Endothelial cell of hepatic sinusoid (primary cell): Measurements from ENCODE around the gene SDR42E1.
"Not testable (repeated sequence)": the region's sequence is repeated elsewhere in the genome, so short reads cannot be mapped to it uniquely, and the experiment has no call there.

ENCODE experiments used
- in situ Hi-C: cut with HindIII; loops from 2 replicates; pipeline ENCODE4 v1.10.0; 2017; ENCODE audit warnings: low sequenced_read_pairs

Gene SDR42E1

DNA sequence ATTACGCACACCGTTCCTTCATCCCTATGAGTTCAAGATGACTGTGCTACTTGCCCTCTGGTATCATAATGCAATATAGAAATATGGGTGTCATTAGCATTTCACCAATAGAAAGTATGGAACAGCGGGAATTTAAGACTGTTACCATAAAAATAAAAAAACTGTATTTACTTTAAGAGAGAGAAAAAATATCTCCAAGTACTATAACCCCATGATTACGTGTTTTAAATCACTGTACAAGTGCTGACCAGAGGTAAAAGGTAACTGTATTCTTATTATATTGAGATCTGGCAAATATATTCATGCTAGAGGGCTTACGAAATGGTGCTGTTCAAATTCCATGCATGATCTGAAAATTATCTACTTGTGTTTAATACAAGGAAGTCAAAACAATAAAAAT, 5.2 kb downstream of the SDR42E1 start:
- in situ Hi-C loops = no loop called here

DNA sequence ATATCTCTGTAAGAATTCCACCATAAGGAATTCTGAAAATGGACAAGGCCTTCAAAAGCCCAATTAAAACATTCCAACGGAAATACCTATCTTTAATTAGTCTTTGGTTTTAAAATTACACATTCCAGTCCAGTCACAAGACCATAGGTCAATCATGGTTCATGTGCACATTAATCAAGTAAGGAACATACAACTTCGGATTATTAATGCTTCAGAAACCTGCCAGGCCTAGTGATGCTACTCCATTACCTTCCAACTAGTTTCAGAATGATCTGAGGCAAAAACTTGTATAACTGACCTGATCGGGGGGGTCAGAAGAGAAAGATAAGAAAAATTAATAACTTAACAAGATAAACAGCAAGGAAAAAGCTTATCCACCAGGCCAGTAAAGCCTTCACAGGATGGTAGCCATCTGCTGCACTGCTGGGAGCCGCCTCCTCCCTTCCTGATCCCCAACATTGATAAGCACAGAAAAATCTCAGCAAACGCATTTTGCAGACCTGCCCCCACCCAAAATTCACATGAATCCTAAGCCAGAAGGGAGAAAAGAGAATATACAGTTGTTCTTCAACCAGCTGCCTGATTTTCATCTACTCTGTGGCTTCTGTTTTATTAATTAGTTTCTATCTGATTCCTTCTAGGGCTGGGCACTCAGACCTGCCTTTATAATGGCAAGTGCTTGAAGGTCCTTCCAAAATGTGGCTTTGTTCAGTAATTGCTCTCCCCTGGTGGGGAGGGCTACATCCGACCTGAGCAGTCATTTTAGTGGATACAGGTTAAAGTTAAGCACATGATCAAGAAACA, 6.0 kb downstream of the SDR42E1 start:
- in situ Hi-C loops = no loop called here

DNA sequence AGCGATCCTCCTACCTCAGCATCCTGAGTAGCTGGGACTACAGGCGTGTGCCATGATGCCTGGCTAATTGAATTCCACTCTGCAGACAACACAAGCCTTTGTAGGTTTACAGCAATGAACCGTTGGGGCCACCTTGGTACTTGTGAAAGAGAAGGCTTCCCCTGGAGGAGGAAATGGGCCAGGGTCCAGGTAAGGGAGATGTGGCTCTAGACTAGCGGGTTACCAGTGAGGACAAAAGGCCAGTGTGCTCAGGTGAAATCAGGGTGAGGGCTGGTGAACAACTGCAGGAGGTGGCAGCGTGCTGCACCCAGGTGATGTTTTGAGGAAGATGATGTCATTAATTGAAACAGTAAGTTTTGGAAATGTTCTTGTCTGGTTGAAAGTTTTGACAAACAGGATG, 6.7 kb downstream of the SDR42E1 start:
- in situ Hi-C loops = no loop called here

DNA sequence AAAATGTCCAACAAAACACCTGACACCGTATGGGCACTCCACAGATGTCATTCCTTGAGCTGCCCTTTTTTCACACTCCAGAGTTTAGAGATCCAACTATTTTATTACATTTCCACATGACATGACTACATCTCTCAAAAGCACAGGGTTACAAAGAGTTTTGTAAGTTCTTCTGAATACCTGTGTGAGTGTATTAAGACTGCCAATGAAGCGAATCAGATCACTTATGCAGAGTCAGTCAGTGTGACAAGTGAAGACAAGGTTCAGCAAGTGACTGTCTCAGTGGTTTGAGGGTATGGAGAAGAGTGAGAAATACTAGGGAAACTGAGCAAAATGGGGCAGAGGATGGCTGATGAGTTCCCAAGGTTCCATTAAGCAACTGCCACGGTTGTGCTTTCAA, 8.4 kb downstream of the SDR42E1 start:
- in situ Hi-C loops = no loop called here

DNA sequence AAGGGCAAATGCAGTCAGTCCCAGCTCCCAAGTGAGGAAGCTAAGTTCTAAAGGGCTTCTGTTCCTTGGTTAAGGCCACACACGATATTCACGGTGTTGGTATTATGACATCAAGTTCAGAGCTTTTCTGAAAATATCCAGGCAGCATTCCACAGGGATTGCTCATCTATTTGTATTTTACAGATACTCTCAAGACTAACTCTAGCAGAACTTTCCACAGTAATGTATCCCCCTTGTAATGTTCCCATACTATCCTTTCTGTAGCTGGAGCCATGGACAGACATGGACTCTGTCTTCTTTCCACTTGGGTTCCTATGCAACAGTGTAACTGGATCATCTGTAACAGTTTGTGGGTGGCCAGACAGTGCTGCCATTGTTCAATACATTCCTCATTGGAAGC, 13.5 kb downstream of the SDR42E1 start:
- in situ Hi-C loops = no loop called here

DNA sequence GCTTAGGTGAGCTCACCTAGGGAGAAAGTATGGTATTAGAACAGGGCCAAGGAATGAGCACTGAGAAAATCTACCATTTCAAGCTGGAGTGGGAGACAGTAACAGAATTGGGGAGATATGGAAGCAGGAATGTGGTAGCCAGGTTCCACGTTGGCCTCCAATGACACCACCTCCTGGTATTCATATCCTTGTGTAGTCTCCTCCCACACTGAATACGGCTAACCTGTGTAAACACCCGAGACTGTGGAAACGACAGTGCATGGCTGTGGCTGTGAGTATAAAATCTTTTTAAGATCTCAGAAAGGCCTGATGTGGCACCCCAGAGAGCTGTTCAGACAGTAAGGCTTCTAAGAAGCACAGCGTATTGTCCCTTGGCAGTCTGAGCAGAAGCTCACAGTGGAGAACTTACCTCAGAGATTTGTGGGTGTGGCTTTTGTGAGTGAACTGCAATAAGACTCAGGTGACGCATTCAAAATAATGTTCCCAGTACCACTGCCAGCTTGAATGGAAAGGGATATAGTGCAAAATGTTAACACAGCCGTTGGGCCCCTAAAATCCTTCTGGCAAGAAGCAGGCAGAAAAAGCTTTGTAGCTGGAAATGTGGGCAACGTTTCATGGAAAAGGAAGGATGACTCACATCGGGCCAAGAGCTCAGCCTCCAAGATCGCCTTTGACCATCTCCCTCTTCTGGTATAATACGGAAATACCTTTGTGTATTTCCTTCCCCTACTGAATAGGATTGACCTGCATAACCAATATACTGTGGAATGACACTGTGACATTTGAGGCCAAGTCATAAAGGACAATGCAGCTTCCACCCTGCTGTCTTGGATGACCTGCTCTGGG, 14.4 kb downstream of the SDR42E1 start:
- in situ Hi-C loops = no loop called here

DNA sequence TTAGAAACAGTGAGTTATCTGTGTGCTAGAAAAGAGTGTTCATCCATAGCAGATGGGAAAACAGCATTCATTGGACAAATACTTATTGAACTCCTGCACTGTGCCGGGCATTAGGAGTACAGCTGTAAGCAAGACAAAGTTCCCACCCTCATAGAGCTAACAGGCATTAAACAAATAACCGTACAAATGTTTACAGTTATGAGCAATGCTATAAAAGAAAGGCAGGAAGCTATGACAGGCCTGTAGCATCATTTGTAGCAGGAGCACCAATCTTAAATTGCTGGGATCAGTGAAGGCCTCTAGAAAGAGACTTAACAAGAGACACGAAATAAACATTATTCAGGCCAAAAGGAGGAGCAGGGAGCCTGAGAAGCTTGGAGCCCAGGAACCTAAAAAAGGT, 15.6 kb downstream of the SDR42E1 start:
- in situ Hi-C loops = no loop called here

DNA sequence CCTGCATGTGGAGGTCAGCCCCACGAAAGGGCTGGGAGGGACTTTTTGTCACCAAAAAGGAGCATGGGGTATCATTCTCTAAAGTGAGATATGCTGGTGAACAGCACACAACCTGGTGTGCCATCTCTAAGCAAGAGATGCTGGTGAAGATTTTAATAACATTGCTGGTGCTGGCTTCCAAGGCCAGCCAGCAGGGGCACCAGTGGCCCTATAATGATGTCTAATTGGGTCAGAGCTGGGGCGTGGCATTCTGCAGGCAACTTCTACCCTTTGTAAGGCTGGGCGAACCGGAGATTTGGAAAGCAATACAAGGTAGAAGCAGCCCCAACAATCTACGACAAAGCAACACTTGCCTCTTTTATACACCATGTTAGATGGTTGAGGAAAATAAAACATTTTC, 16.8 kb downstream of the SDR42E1 start:
- in situ Hi-C loops = no loop called here

DNA sequence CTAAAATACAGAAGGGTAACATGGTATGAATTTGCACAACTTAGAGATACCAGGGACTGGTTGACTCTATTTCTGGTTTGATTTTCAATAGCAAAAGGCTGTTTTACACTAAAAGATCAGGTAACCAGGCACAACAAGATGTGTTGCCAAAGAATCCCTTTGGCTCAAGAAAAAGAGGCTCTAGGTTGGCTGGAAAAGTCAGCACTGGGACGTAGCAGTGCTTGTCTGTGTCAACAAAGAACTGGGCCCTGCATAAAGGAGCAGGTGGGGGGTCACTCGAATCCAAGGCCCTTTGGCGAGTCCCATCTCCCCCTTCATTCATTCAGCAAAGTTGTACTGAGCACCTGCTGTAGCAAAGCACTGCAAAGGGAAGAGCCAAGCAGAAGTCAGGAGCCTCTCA, 18.4 kb downstream of the SDR42E1 start:
- in situ Hi-C loops = no loop called here

DNA sequence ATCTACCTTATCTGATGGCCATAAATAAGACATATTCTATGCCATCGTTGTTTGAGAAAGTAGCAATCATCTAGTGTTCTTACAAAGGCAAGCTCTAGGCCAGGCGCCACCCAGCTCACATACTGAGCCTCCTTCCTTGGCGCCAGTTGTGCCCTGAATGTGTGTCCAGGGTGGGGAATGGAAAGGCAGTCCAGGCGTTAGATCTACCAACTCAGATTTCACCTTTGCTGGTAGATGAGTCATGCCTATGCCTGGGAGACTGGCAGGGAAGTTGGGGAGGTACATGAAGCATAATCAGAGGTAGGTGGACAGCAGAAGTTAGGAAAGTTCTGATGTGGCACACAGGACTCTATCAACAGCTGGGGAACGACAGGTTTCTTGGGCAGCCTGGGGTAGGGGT, 23.6 kb downstream of the SDR42E1 start:
- in situ Hi-C loops = no loop called here

DNA sequence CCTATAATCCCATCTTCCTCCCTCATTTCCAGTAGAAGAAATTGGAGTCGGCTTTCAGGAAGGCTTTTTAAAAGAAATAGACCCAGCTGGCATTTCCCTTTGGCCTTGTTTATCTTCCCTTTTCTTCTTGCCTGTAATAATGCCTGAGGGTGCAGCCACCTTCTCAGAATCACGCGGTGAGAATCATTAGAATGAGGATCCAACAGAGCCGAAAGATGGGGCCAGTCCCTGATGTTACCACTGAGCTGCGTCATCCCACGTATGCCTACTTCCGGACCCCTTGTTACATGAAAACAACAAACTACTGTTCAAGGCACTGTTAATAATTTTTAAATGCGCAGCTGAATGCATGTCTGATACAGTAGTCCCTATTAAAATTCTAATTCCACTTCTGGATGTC, 24.1 kb downstream of the SDR42E1 start:
- in situ Hi-C loops = no loop called here

DNA sequence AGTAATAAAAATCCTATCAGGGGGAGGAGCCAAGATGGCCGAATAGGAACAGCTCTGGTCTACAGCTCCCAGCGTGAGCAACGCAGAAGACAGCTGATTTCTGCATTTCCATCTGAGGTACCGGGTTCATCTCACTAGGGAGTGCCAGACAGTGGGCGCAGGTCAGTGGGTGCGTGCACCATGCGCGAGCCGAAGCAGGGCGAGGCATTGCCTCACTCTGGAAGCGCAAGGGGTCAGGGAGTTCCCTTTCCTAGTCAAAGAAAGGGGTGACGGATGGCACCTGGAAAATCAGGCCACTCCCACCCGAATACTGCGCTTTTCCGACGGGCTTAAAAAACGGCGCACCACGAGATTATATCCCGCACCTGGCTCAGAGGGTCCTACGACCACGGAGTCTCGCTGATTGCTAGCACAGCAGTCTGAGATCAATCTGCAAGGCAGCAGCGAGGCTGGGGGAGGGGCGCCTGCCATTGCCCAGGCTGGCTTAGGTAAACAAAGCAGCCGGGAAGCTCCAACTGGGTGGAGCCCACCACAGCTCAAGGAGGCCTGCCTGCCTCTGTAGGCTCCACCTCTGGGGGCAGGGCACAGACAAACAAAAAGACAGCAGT, 33.8 kb downstream of the SDR42E1 start:
- in situ Hi-C loops = not testable (repeated sequence)

DNA sequence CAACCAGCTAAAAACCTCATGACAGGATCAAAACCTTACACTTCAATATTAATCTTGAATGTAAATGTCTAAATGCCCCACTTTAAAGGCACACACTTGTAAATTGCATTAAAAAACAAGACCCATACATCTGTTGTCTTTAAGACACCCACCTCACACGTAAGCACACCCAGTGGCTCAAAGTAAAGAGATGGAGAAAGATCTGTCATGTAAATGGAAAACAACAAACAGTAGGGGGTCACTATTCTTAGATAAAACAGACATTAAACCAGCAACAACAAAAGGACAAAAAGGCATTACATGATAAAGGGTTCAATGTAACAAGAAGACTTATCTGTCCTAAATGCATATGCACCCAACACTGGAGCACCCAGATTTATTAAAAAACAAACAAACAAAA, 35.6 kb downstream of the SDR42E1 start:
- in situ Hi-C loops = no loop called here

DNA sequence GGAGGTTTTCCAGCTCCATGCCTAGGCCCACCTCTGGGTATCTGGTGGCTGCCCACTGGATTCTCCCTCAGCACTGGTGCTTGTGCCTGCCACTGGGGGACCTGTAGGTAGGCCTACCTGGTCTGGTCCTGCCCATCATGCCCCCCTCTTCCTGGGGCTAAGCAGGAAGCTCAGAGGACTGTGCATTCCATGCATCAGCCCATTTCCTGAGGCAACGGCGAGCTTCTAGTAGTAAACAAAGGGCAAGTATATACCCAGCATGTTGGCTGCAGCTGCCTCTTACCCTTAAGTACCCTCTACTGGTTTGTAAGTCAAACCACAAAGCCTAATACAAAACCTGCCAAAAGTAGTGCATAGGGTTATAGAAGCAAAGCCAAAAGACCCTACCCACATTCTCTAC, 37.5 kb downstream of the SDR42E1 start:
- in situ Hi-C loops = no loop called here

DNA sequence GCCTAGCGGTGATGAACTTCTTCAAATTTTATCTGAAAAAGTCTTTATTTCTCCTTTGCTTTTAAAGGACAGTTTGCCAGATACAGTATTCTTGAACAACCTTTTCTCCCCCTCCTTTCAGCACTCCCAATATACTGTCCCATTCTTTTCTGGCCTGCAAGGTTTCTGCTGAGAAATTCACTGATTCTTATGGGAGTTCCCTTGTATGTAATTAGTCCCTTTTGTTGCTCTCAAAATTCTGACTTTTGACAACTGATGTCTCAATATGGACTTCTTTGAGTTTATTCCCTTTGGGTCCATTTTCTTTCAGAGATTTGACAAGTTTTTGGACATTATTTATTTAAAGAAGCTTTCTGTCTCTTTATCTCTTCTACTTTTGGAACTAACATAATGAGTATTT, 39.4 kb downstream of the SDR42E1 start:
- in situ Hi-C loops = no loop called here

DNA sequence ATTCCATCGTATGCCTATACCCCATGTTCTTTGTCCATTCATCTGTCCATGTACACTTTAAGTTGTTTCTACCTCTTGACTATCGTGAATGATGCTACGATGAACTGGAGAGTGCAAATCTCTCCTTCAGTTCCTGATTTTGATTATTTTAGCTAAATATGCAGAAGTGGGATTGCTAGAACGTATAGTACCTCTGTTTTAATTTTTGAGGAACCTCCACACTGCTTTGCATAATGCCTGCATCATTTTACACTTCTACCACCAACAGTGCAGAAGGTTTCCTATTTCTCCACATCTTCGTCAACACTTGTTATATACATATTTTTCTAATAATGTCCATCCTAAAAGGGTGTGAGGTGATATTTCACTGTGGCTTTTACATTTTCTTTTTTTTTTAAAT, 43.9 kb downstream of the SDR42E1 start:
- in situ Hi-C loops = no loop called here

DNA sequence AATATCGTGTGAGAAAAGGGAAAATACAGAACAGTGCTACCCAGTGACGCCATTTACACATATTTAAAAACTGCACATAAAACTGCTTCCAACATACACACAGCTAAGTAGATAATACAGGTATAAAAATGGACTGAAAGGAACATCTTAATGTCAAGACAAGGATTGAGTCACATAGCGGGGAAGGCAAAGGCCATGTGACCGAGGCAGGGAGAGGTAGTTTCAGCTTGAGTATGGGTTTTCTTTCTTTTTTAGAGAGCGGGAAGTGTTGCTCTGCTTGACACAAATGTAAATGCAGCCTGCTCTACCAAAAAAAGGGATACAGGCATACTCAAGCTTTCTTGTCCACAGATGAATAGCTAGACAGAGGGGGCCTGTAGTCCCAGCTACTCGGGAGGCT, 46.5 kb downstream of the SDR42E1 start:
- in situ Hi-C loops = loop anchor here (5.0 kb wide), 1 partner anchor 68 kb away; no protein-coding TSS in a partner anchor

DNA sequence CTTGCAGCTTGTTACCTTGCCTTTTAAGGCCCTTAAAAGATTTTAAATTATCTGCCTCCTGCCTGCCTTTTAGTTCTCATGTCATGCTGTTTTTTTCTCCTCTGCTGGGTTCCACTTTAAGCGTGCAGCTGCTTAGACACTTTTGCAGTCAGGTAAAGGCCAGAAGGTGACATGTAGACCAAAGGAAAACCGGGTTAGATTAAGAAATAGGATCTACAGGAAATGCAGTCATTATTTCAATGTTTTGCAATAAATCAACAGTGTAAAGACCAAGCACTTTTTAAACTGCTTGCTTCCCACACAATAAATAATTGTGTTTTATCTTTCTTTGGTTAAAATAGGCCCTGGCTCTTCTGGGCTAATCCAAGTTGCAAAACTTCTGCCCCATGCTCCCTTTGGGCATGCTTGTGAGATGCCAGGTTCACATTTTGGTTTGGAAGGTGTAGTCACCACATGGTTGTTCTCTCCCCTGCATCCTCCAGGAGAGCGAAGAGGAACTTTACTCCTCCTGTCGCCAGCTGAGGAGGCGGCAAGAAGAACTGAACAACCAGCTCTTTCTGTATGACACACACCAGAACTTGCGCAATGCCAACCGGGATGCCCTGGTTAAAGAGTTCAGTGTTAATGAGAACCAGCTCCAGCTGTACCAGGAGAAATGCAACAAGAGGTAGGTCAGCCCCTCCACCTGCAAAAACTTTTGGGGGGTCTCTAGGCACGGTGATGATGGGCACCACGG, 54.9 kb downstream of the SDR42E1 start:
- in situ Hi-C loops = no loop called here

DNA sequence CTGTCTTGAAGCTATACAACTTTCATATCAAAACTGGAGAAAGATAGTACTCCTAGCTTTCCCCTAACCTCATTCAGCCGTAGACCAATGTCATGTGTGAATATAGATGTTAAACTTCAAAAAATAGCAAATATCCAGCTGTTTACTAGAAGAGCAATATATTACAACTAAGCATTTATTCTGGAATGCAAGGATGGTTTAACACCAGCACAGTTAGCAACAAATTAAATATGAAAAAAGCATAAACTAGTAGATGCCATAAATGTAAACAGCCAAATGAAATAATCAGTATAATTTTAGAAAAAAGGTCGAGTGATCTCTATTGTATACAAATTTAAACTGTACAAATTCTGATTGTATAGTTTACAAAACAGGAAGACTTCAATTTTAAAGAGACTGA, 59.7 kb downstream of the SDR42E1 start:
- in situ Hi-C loops = no loop called here

DNA sequence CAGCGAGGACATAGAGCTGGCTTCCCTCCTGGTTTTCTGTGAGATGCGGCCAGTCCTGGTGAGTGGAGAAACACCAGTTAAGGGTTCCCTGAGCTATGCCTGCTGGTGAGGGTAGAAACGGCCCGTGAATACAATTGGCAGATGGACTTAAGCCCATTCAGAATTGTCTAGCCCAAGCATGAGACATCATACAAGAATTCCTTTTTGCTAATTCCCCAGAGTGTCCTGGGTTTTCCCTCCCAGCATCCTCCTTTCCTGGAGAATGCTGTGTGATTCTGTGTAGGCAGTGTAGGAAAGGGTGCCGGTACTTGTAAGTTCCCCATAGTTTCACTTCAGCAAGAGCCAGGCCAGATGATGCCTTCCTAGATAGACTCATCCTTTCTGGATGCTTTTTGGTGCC, 65.1 kb downstream of the SDR42E1 start:
- in situ Hi-C loops = loop anchor here (5.0 to 10.0 kb wide), 2 partner anchors 51 to 271 kb away; no protein-coding TSS in a partner anchor

DNA sequence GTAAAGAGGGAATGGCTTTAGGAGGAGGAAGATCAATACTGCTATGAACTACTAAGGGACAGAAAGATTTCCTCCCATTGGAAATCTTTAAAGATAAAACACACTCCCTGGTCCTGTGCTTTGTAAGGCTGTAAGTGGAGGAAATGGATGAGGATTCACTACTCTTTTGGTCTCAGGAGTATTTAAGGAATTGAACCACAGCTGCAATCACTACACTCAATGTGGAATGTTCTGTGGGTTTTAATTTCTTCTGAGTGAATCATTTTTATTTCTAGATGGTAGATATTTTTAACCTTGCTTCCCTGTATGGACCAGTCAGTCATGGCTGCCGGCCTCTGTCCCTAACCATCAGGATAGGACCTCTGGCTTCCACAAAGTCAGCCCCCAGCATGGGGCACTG, 65.6 kb downstream of the SDR42E1 start:
- in situ Hi-C loops = loop anchor here (5.0 to 10.0 kb wide), 2 partner anchors 51 to 272 kb away; no protein-coding TSS in a partner anchor
